NCI-H226 (cell line): ENCODE data around the gene TLR4.

Experiments used
- DNase-seq: peaks from one replicate; pipeline ENCODE4 v3.0.0-alpha.2; 2015

TLR4 gene

GRCh38 chr9:117704024-117704575, at the start of gene TLR4:
Gene TLR4, plus strand, starts transcription at chr9:117704403. Its CDS starts 70 bp downstream, at chr9:117704473.
- DNase-seq = no peak

- no peak for DNase-seq
Measured at GRCh38 chr9:117656002-117656401, 48.2 kb upstream of the TLR4 start.

GRCh38 chr9:117662651-117663050, 41.6 kb upstream of the TLR4 start:
- DNase-seq = no peak

GRCh38 chr9:117664419-117664818, 39.8 kb upstream of the TLR4 start:
- no peak for DNase-seq

- no peak for DNase-seq
Measured at GRCh38 chr9:117665601-117666385, 38.4 kb upstream of the TLR4 start.

GRCh38 chr9:117671468-117671867, 32.7 kb upstream of the TLR4 start:
- DNase-seq = no peak

- DNase-seq = no peak
Measured at GRCh38 chr9:117672369-117672768, 31.8 kb upstream of the TLR4 start.

GRCh38 chr9:117677572-117677971, 26.6 kb upstream of the TLR4 start:
- no peak for DNase-seq

GRCh38 chr9:117678871-117679270, 25.3 kb upstream of the TLR4 start:
- no peak for DNase-seq

GRCh38 chr9:117679416-117679815, 24.8 kb upstream of the TLR4 start:
- no peak for DNase-seq

GRCh38 chr9:117681888-117682287, 22.3 kb upstream of the TLR4 start:
- DNase-seq = no peak

GRCh38 chr9:117682955-117683710, 21.1 kb upstream of the TLR4 start:
- no peak for DNase-seq

GRCh38 chr9:117687532-117687931, 16.7 kb upstream of the TLR4 start:
- no peak for DNase-seq

- no peak for DNase-seq
Measured at GRCh38 chr9:117691367-117691766, 12.8 kb upstream of the TLR4 start.

GRCh38 chr9:117696154-117696553, 8.0 kb upstream of the TLR4 start:
- no peak for DNase-seq

GRCh38 chr9:117697046-117697445, 7.2 kb upstream of the TLR4 start:
- no peak for DNase-seq

GRCh38 chr9:117703537-117703936, 666 bp upstream of the TLR4 start:
- DNase-seq = no peak

- no peak for DNase-seq
Measured at GRCh38 chr9:117704597-117704996, 394 bp downstream of the TLR4 start.

GRCh38 chr9:117705386-117705785, 1.2 kb downstream of the TLR4 start:
- no peak for DNase-seq

- DNase-seq = no peak
Measured at GRCh38 chr9:117706421-117707116, 2.4 kb downstream of the TLR4 start.

- DNase-seq = no peak
Measured at GRCh38 chr9:117707561-117707960, 3.4 kb downstream of the TLR4 start.

GRCh38 chr9:117709936-117710335, 5.7 kb downstream of the TLR4 start:
- no peak for DNase-seq

- DNase-seq = no peak
Measured at GRCh38 chr9:117714282-117714681, 10.1 kb downstream of the TLR4 start.
